A549 (cell line): ENCODE measurements around the gene ZNF660. TPM values are rescaled to one million over a fixed set of nuclear protein-coding genes. Genes with fewer than 3 reads are reported as not detected.

Experiments
- ATAC-seq, 2 experiments: fragments of 200-7000 bp in 1 of 2; fragments of >200 bp in 1 of 2; cut with Nextera tagmentation in 1 of 2; cut with Tn5 transposase in 1 of 2; 3 replicates each; pipeline versions ENCODE4 v1.8.0 to v1.9.1; 2018 to 2020; ENCODE audit warnings: mild to moderate bottlenecking in 1 of 2, moderate library complexity in 1 of 2
- CTCF ChIA-PET: fragments of 300-600 bp; sonication (Branson Sonifier 250); formaldehyde crosslinking; extraction: SDS; loops from one replicate; lab custom pipeline; 2021; ENCODE audit warnings: antibody characterized with exemption, inconsistent platforms; lab: Yijun Ruan, JAX
- POLR2A ChIA-PET: fragments of 350-600 bp; formaldehyde crosslinking; extraction: SDS; loops from one replicate; lab custom pipeline; 2021; ENCODE audit warnings: antibody characterized with exemption, inconsistent platforms; lab: Yijun Ruan, JAX
- DNase-seq, 2 experiments: peaks; one replicate each; pipeline versions ENCODE4 v3.0.0 to v3.0.0-alpha.2; 2011 to 2016; ENCODE audit warnings: low read depth in 1 of 2, low spot score in 1 of 2
- FAIRE-seq: peaks from 2 replicates; lab custom pipeline; 2011; peaks lifted over from hg19 to GRCh38; lab: Jason Lieb, UNC
- H3K27ac ChIP-seq, 2 experiments: fragments of >200 bp; sonication (Bioruptor Twin); formaldehyde crosslinking; 3 replicates each; pipeline ENCODE4 v1.5.1; 2016 to 2017
- H3K4me1 ChIP-seq: fragments of >200 bp; sonication (Bioruptor Twin); formaldehyde crosslinking; 3 replicates; pipeline ENCODE4 v1.6.1; 2016
- H3K4me2 ChIP-seq: fragments of >200 bp; sonication (Bioruptor Twin); formaldehyde crosslinking; 3 replicates; pipeline ENCODE4 v1.6.1; 2016
- H3K4me3 ChIP-seq: fragments of >200 bp; sonication (Bioruptor Twin); formaldehyde crosslinking; 3 replicates; pipeline ENCODE4 v1.5.1; 2016
- H3K9me3 ChIP-seq: fragments of >200 bp; sonication (Bioruptor Twin); formaldehyde crosslinking; 3 replicates; pipeline ENCODE4 v1.6.1; 2016
- ATOH8 ChIP-seq: fragments of 250-450 bp; sonication (Bioruptor Pico); IDR thresholded peaks from 2 replicates; pipeline ENCODE4 v1.5.0; 2020; ENCODE audit warnings: low read depth, mild to moderate bottlenecking, moderate library complexity
- CBX2 ChIP-seq: fragments of 200-600 bp; sonication (generic); IDR thresholded peaks from 2 replicates; pipeline ENCODE4 v1.6.1; 2016; ENCODE audit warnings: low read depth, mild to moderate bottlenecking, borderline replicate concordance
- CEBPB ChIP-seq, 2 experiments: fragments of >200 bp in 1 of 2; sonication (Bioruptor Twin) in 1 of 2; formaldehyde crosslinking in 1 of 2; IDR thresholded peaks; 2 replicates each; pipeline ENCODE4 v1.6.1; 2012 to 2016
- CHD4 ChIP-seq: fragments of 200-600 bp; sonication (generic); IDR thresholded peaks from 2 replicates; pipeline ENCODE4 v1.6.1; 2016; ENCODE audit warnings: antibody characterized with exemption, mild to moderate bottlenecking, borderline replicate concordance
- EHMT2 ChIP-seq: fragments of 200-600 bp; sonication (generic); IDR thresholded peaks from 2 replicates; pipeline ENCODE4 v1.6.1; 2016; ENCODE audit warnings: antibody characterized with exemption, low read depth, mild to moderate bottlenecking, moderate library complexity
- ESRRA ChIP-seq: fragments of 150-350 bp; IDR thresholded peaks from 2 replicates; pipeline ENCODE4 v1.6.1; 2014; ENCODE audit warnings: mild to moderate bottlenecking, low read length, borderline replicate concordance
- GATA3 ChIP-seq: IDR thresholded peaks from 2 replicates; pipeline ENCODE4 v1.6.1; 2012; ENCODE audit warnings: borderline replicate concordance
- HDAC2 ChIP-seq: fragments of 200-600 bp; sonication (generic); IDR thresholded peaks from 2 replicates; pipeline ENCODE4 v1.6.1; 2016
- HEYL ChIP-seq: fragments of 250-450 bp; sonication (Bioruptor Pico); IDR thresholded peaks from 2 replicates; pipeline ENCODE4 v1.8.0; 2021; ENCODE audit warnings: mild to moderate bottlenecking, moderate library complexity
- HOXB13 ChIP-seq: fragments of 250-450 bp; sonication (Bioruptor Pico); IDR thresholded peaks from 2 replicates; pipeline ENCODE4 v1.5.0; 2020; ENCODE audit warnings: low read depth, mild to moderate bottlenecking, moderate library complexity
- HOXB5 ChIP-seq: fragments of 250-450 bp; sonication (Bioruptor Pico); IDR thresholded peaks from 2 replicates; pipeline ENCODE4 v1.5.0; 2020; ENCODE audit warnings: mild to moderate bottlenecking, moderate library complexity
- JUNB ChIP-seq: fragments of >200 bp; sonication (Bioruptor Twin); formaldehyde crosslinking; IDR thresholded peaks from 2 replicates; pipeline ENCODE4 v1.6.1; 2016
- KDM5A ChIP-seq: fragments of 200-600 bp; sonication (generic); IDR thresholded peaks from 2 replicates; pipeline ENCODE4 v1.6.1; 2016; ENCODE audit warnings: antibody characterized with exemption, mild to moderate bottlenecking
- MAFK ChIP-seq: fragments of 450-650 bp; IDR thresholded peaks from 2 replicates; pipeline ENCODE4 v1.6.1; 2014; ENCODE audit not compliant: partially characterized antibody
- MYC ChIP-seq: IDR thresholded peaks from 2 replicates; pipeline ENCODE4 v1.6.1; 2012; ENCODE audit warnings: mild to moderate bottlenecking, inconsistent platforms, low read length, improper control_type of control experiment, borderline replicate concordance
- NFE2L2 ChIP-seq: fragments of 150-350 bp; conservative IDR thresholded peaks from 2 replicates; pipeline ENCODE4 v1.6.1; 2014; ENCODE audit warnings: low read length
- NPAS2 ChIP-seq: fragments of 250-450 bp; sonication (Bioruptor Pico); IDR thresholded peaks from 2 replicates; pipeline ENCODE4 v1.8.0; 2022; ENCODE audit warnings: mild to moderate bottlenecking, moderate library complexity, borderline replicate concordance
- NR3C1 ChIP-seq: fragments of >200 bp; sonication (Bioruptor Twin); formaldehyde crosslinking; IDR thresholded peaks from 3 replicates; pipeline ENCODE4 v1.6.1; 2017
- PBX3 ChIP-seq: IDR thresholded peaks from 2 replicates; pipeline ENCODE4 v1.6.1; 2012
- PHF8 ChIP-seq: fragments of 200-600 bp; sonication (generic); IDR thresholded peaks from 2 replicates; pipeline ENCODE4 v1.6.1; 2016; ENCODE audit warnings: low read depth, mild to moderate bottlenecking, antibody characterized with exemption, moderate library complexity, borderline replicate concordance
- POLR2A ChIP-seq: IDR thresholded peaks from 2 replicates; pipeline ENCODE4 v1.6.1; 2012; ENCODE audit warnings: mild to moderate bottlenecking, low read length
- POLR2AphosphoS2 ChIP-seq: conservative IDR thresholded peaks from 2 replicates; pipeline ENCODE4 v1.6.1; 2012; ENCODE audit warnings: low read length, improper control_type of control experiment, inconsistent platforms
- RAD21 ChIP-seq, 2 experiments: fragments of >200 bp in 1 of 2; sonication (Bioruptor Twin) in 1 of 2; formaldehyde crosslinking in 1 of 2; IDR thresholded peaks in 1 of 2; conservative IDR thresholded peaks in 1 of 2; 2 replicates in 1 of 2; 3 replicates in 1 of 2; pipeline ENCODE4 v1.6.1; 2012 to 2018; ENCODE audit warnings: inconsistent platforms in 1 of 2
- RARB ChIP-seq: fragments of 250-450 bp; sonication (Bioruptor Pico); IDR thresholded peaks from 2 replicates; pipeline ENCODE4 v1.8.0; 2021; ENCODE audit warnings: mild to moderate bottlenecking, moderate library complexity
- RCOR1 ChIP-seq: fragments of 150-350 bp; IDR thresholded peaks from 2 replicates; pipeline ENCODE4 v1.6.1; 2014; ENCODE audit warnings: antibody characterized with exemption, low read length, low read depth
- RFX5 ChIP-seq: fragments of 450-650 bp; IDR thresholded peaks from 2 replicates; pipeline ENCODE4 v1.7.1; 2014; ENCODE audit warnings: antibody characterized with exemption, mild to moderate bottlenecking, moderate library complexity
- USF2 ChIP-seq: fragments of 450-650 bp; IDR thresholded peaks from 2 replicates; pipeline ENCODE4 v1.6.1; 2014; ENCODE audit warnings: antibody characterized with exemption
- ZC3H11A ChIP-seq: fragments of 450-650 bp; IDR thresholded peaks from 2 replicates; pipeline ENCODE4 v1.6.1; 2014; ENCODE audit warnings: antibody characterized with exemption, mild to moderate bottlenecking
- ZFP36 ChIP-seq: fragments of 450-650 bp; IDR thresholded peaks from 2 replicates; pipeline ENCODE4 v1.6.1; 2014; ENCODE audit warnings: borderline replicate concordance; ENCODE audit not compliant: partially characterized antibody
- ZSCAN20 ChIP-seq: fragments of 250-450 bp; sonication (Bioruptor Pico); IDR thresholded peaks from 2 replicates; pipeline ENCODE4 v1.8.0; 2022; ENCODE audit warnings: mild to moderate bottlenecking, moderate library complexity
- WGBS: methylation state at CpG from one replicate; pipeline ENCODE4 v1.1.6; 2017; ENCODE audit errors: missing lambda C conversion rate; 5-methylcytosine and 5-hydroxymethylcytosine counted together
- polyA plus RNA-seq, 4 experiments: library from polyadenylated mRNA; depleted of rRNA in 3 of 4; stranded (reverse); fragments of >200 nt; fragmentation: RNase III in 1 of 4; extraction: RNeasy Plus Mini Kit Qiagen cat#74134 plus additional on column Dnase treatment in 1 of 4; gene quantifications; 2 replicates in 3 of 4; 3 replicates in 1 of 4; pipeline ENCODE4 v1.2.3, GENCODE V29; 2011 to 2017
- TF ChIP-seq, protein P1 (sequence below): fragments of >200 bp; sonication (Bioruptor Twin); formaldehyde crosslinking; IDR thresholded peaks from 2 replicates; pipeline ENCODE4 v1.6.1; 2016
- TF ChIP-seq, protein P2 (sequence below): fragments of >200 bp; sonication (Bioruptor Twin); formaldehyde crosslinking; IDR thresholded peaks from 3 replicates; pipeline ENCODE4 v1.6.1; 2016

The ZNF660 gene
- polyA plus RNA-seq, 2 of the 4 experiments (the other 2 are of a cell fraction) = not detected

- DNase-seq (no peak), ATAC-seq (no peak), FAIRE-seq (no peak)
- no peak overlapping the region for H3K4me2 ChIP-seq
- ChIA-PET CTCF (no interaction called here), POLR2A (no interaction called here)
- H3K9me3 ChIP-seq = peaks cover 28% of the 10 kb centered on the region; the same call in 2 of the 3 replicates
- no peaks in the 10 kb centered on the region for H3K4me1 ChIP-seq
- whole genome bisulfite sequencing = 84% methylated on average over 3 of the region's 3 CpGs
- H3K4me3 ChIP-seq = no peak overlapping the region
- no peak overlapping the region for H3K27ac ChIP-seq
- TF ChIP-seq PBX3 (no peak), POLR2AphosphoS2 (no peak), GATA3 (no peak), ATOH8 (CRISPR knock-in tag) (no peak), CHD4 (no peak), KDM5A (no peak), RCOR1 (no peak), RAD21 (conservative IDR thresholded peaks at IDR 0.05 in 1 of 2, IDR thresholded peaks at IDR 0.05 in 1 of 2) (no peak), CBX2 (no peak), HEYL (CRISPR knock-in tag) (no peak), HOXB5 (CRISPR knock-in tag) (no peak), NPAS2 (CRISPR knock-in tag) (no peak), RARB (CRISPR knock-in tag) (no peak), NFE2L2 (no peak), CEBPB (IDR thresholded peaks at IDR 0.05) (no peak), ZSCAN20 (CRISPR knock-in tag) (no peak), MAFK (no peak), MYC (no peak), ZFP36 (no peak)
- TF ChIP-seq, all 56 proteins: peak for 0
Measured at GRCh38 chr3:44632193-44632592, 47.4 kb downstream of the ZNF660 start.

GRCh38 chr3:44642337-44642736 lies 57.6 kb downstream of the ZNF660 start:
- no peaks in the 10 kb centered on the region for H3K4me1 ChIP-seq
- ChIA-PET POLR2A (no interaction called here), CTCF (no interaction called here)
- no peak overlapping the region for H3K27ac ChIP-seq
- peaks cover 75% of the 10 kb centered on the region for H3K9me3 ChIP-seq
- ATAC-seq = no peak
- WGBS = 95% methylated on average over 4 of the region's 4 CpGs
- DNase-seq = no peak
- TF ChIP-seq, protein P1, sequence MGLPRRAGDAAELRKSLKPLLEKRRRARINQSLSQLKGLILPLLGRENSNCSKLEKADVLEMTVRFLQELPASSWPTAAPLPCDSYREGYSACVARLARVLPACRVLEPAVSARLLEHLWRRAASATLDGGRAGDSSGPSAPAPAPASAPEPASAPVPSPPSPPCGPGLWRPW = no peak
- TF ChIP-seq ATOH8 (CRISPR knock-in tag) = no peak
- no peak overlapping the region for H3K4me2 ChIP-seq
- FAIRE-seq = no peak
- no peak overlapping the region for H3K4me3 ChIP-seq

DNA sequence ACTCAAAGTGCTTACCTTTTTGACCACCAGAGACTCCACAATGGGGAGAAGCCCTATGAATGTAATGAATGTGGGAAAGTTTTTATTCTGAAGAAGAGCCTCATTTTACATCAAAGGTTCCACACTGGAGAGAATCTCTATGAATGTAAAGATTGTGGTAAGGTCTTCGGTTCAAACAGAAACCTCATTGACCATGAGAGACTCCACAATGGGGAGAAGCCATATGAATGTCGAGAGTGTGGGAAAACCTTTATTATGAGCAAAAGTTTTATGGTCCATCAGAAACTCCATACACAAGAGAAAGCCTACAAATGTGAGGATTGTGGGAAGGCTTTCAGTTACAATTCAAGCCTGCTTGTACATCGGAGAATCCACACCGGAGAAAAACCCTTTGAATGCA lies 58.3 kb downstream of the ZNF660 start:
- Histone ChIP-seq H3K9me3 (peaks cover 79% of the 10 kb centered on the region), H3K4me1 (no peaks in the 10 kb centered on the region), H3K27ac (no peak overlapping the region), H3K4me3 (no peak overlapping the region)
- ATAC-seq (no peak), DNase-seq (no peak)
- 86% methylated on average over 4 of the region's 4 CpGs for WGBS
- TF ChIP-seq HOXB13 (CRISPR knock-in tag) (no peak), ESRRA (no peak), PHF8 (no peak), HDAC2 (no peak), NR3C1 (no peak), USF2 (no peak), RARB (CRISPR knock-in tag) (no peak), EHMT2 (no peak), RCOR1 (no peak), POLR2A (no peak), ZC3H11A (no peak), RFX5 (no peak), ZSCAN20 (CRISPR knock-in tag) (no peak), CHD4 (no peak), JUNB (no peak), POLR2AphosphoS2 (no peak)
- TF ChIP-seq, protein P2, sequence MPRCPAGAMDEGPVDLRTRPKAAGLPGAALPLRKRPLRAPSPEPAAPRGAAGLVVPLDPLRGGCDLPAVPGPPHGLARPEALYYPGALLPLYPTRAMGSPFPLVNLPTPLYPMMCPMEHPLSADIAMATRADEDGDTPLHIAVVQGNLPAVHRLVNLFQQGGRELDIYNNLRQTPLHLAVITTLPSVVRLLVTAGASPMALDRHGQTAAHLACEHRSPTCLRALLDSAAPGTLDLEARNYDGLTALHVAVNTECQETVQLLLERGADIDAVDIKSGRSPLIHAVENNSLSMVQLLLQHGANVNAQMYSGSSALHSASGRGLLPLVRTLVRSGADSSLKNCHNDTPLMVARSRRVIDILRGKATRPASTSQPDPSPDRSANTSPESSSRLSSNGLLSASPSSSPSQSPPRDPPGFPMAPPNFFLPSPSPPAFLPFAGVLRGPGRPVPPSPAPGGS = no peak
- TF ChIP-seq, all 56 proteins: peak for 0
- CTCF ChIA-PET = no interaction called here
- POLR2A ChIA-PET = no interaction called here
- H3K4me2 ChIP-seq = no peak overlapping the region
- FAIRE-seq = no peak
